K562 (cell line): ENCODE data around the gene EFHB. TPM values are rescaled to one million over a fixed set of nuclear protein-coding genes. Genes with fewer than 3 reads are reported as not detected.

ENCODE experiments used
- ATF2 ChIP-seq: sonication (generic); formaldehyde crosslinking; IDR thresholded peaks from 2 replicates; pipeline ENCODE4 v1.8.1; 2022; ENCODE audit warnings: missing genetic modification reagents
- BCLAF1 ChIP-seq, 2 experiments: fragments of 450-650 bp in 1 of 2; IDR thresholded peaks; 2 replicates each; pipeline ENCODE4 v1.6.1; 2011 to 2017; ENCODE audit warnings: low read depth in 2 of 2, antibody characterized with exemption in 1 of 2, borderline replicate concordance in 1 of 2, low read length in 1 of 2, mild to moderate bottlenecking in 1 of 2, mixed read lengths in 1 of 2; ENCODE audit not compliant: control insufficient read depth in 1 of 2
- BRF2 ChIP-seq: IDR thresholded peaks from 3 replicates; pipeline ENCODE4 v1.6.1; 2011; ENCODE audit warnings: borderline replicate concordance, mild to moderate bottlenecking; ENCODE audit not compliant: insufficient read length, insufficient read depth
- C11orf30 ChIP-seq: fragments of 450-650 bp; IDR thresholded peaks from 2 replicates; pipeline ENCODE4 v1.6.1; 2016; ENCODE audit warnings: low read depth, mild to moderate bottlenecking
- CBX3 ChIP-seq, 2 experiments: IDR thresholded peaks; 1 replicate in 1 of 2; 2 replicates in 1 of 2; pipeline ENCODE4 v1.6.1; 2012; ENCODE audit warnings: inconsistent platforms in 2 of 2, low read length in 2 of 2, borderline replicate concordance in 1 of 2, control low read depth in 1 of 2
- CC2D1A ChIP-seq: fragments of 450-650 bp; IDR thresholded peaks from 2 replicates; pipeline ENCODE4 v1.6.1; 2017; ENCODE audit warnings: mild to moderate bottlenecking
- CXXC5 ChIP-seq: fragments of 250-450 bp; sonication (Bioruptor Pico); IDR thresholded peaks from 2 replicates; pipeline ENCODE4 v1.8.0; 2022; ENCODE audit warnings: inconsistent platforms, mild to moderate bottlenecking, moderate library complexity
- E2F3 ChIP-seq: fragments of 250-450 bp; sonication (Bioruptor Pico); IDR thresholded peaks from 2 replicates; pipeline ENCODE4 v1.4.0; 2020; ENCODE audit warnings: mild to moderate bottlenecking
- FOSL1 ChIP-seq: fragments of 200-800 bp; sonication (Bioruptor generic); conservative IDR thresholded peaks from 2 replicates; pipeline ENCODE4 v1.6.1; 2016; ENCODE audit warnings: missing genetic modification characterization, missing compliant biosample characterization
- FOXJ2 ChIP-seq: fragments of 200-800 bp; sonication (Bioruptor generic); IDR thresholded peaks from 2 replicates; pipeline ENCODE4 v1.6.1; 2016; ENCODE audit warnings: missing genetic modification characterization, missing compliant biosample characterization
- GTF2E2 ChIP-seq: fragments of 200-800 bp; sonication (Bioruptor generic); IDR thresholded peaks from 2 replicates; pipeline ENCODE4 v1.6.1; 2016; ENCODE audit warnings: missing genetic modification characterization, missing compliant biosample characterization
- HNRNPK ChIP-seq: fragments of 200-400 bp; formaldehyde crosslinking; IDR thresholded peaks from one replicate; pipeline ENCODE4 v1.6.1; 2018; ENCODE audit warnings: mild to moderate bottlenecking, low read depth, low read length; ENCODE audit not compliant: poor library complexity, severe bottlenecking
- HOMEZ ChIP-seq: fragments of 250-450 bp; sonication (Bioruptor Pico); IDR thresholded peaks from 2 replicates; pipeline ENCODE4 v1.4.0; 2020; ENCODE audit warnings: mild to moderate bottlenecking, moderate library complexity
- PHF8 ChIP-seq: fragments of 200-600 bp; sonication (generic); IDR thresholded peaks from 2 replicates; pipeline ENCODE4 v1.6.1; 2012; ENCODE audit warnings: mixed run types, mild to moderate bottlenecking, inconsistent platforms, low read length, moderate library complexity, borderline replicate concordance
- RB1 ChIP-seq: fragments of 450-650 bp; IDR thresholded peaks from 2 replicates; pipeline ENCODE4 v1.6.1; 2017; ENCODE audit warnings: low read depth, mild to moderate bottlenecking
- RBM17 ChIP-seq: fragments of 200-400 bp; formaldehyde crosslinking; IDR thresholded peaks from 2 replicates; pipeline ENCODE4 v1.6.1; 2017; ENCODE audit warnings: low read depth, mild to moderate bottlenecking, low read length, borderline replicate concordance
- TBL1XR1 ChIP-seq, 2 experiments: IDR thresholded peaks; 2 replicates each; pipeline ENCODE4 v1.6.1; 2012; ENCODE audit warnings: improper control_type of control experiment in 2 of 2, low read length in 2 of 2, mild to moderate bottlenecking in 1 of 2
- ZNF263 ChIP-seq: sonication (generic); formaldehyde crosslinking; IDR thresholded peaks from 2 replicates; pipeline ENCODE4 v1.8.0; 2022; ENCODE audit warnings: mild to moderate bottlenecking, missing genetic modification reagents, borderline replicate concordance
- ZNF324 ChIP-seq: fragments of 250-450 bp; sonication (Bioruptor Pico); IDR thresholded peaks from 2 replicates; pipeline ENCODE4 v1.4.0; 2020; ENCODE audit warnings: mild to moderate bottlenecking
- ZNF408 ChIP-seq: fragments of 250-450 bp; sonication (Bioruptor Pico); IDR thresholded peaks from 2 replicates; pipeline ENCODE4 v1.4.0; 2020; ENCODE audit warnings: low read depth, mild to moderate bottlenecking, moderate library complexity
- polyA plus RNA-seq, 8 experiments: library from polyadenylated mRNA; depleted of rRNA in 4 of 8; stranded (reverse) in 5 of 8; unstranded in 3 of 8; fragments of >200 nt; fragmentation: Nextera tagmentation in 2 of 8; fragmentation: Illumina TruSeq in 1 of 8; extraction: Ambion mirVana in 2 of 8; extraction: Trizol in 1 of 8; gene quantifications; 2 replicates each; pipeline versions ENCODE4 v1.2.1 to v1.2.3, GENCODE V29; 2011 to 2014; ENCODE audit warnings: inconsistent platforms in 1 of 8, missing spikeins in 1 of 8
- total RNA-seq, 7 experiments: library from RNA; depleted of rRNA in 6 of 7; stranded (reverse); fragments of >200 nt in 6 of 7; fragmentation: Illumina TruSeq in 2 of 7; extraction: Trizol in 2 of 7; gene quantifications; 2 replicates each; pipeline versions ENCODE4 v1.2.1 to v1.2.3, GENCODE V29; 2011 to 2021; ENCODE audit warnings: low replicate concordance in 1 of 7

EFHB gene
- total and polyA plus RNA-seq, 9 of the 15 experiments (the other 6 are each of a cell fraction or from before 2014, with no cell fraction given) = 1.5 to 4.0 (median 1.8) TPM

GRCh38 chr3:19945969-19946831 is 12.2 kb upstream of the EFHB start (continued):
- TF ChIP-seq ZNF263 (CRISPR knock-in tag) = no peak
- TF ChIP-seq FOSL1 (tag) = no peak; the same call in 1 of the 2 replicates
- TF ChIP-seq PHF8 = peak; percentile 25
- TF ChIP-seq C11orf30 = no peak
- no peak for TF ChIP-seq ZNF408 (CRISPR knock-in tag)
- 0 out of 2 replicates have a peak, but pooled peaks have one; percentile 4 for TF ChIP-seq CXXC5 (CRISPR knock-in tag)
- no peak for TF ChIP-seq ZNF324 (CRISPR knock-in tag)
- TF ChIP-seq CBX3 (IDR thresholded peaks at IDR 0.05; ENCODE audit: borderline replicate concordance in 1 of 2, low read length in 2 of 2) = no peak
- no peak for TF ChIP-seq TBL1XR1 (IDR thresholded peaks at IDR 0.05; ENCODE audit: low read length in 2 of 2)
- TF ChIP-seq BCLAF1 (IDR thresholded peaks at IDR 0.05; ENCODE audit: borderline replicate concordance in 1 of 2, control insufficient read depth in 1 of 2, low read depth in 2 of 2, low read length in 1 of 2) = no peak
- no peak for TF ChIP-seq RBM17
- no peak for TF ChIP-seq HNRNPK
- no peak for TF ChIP-seq CC2D1A
- TF ChIP-seq GTF2E2 (tag) = peak; percentile 96; the same call in 1 of the 2 replicates
- TF ChIP-seq ATF2 (CRISPR knock-in tag) = no peak
- no peak; the same call in 1 of the 2 replicates for TF ChIP-seq FOXJ2 (tag)
- no peak for TF ChIP-seq RB1
- TF ChIP-seq BRF2 = no peak
- 0 out of 2 replicates have a peak, but pooled peaks have one; percentile 68 for TF ChIP-seq E2F3 (CRISPR knock-in tag)
- TF ChIP-seq HOMEZ (CRISPR knock-in tag) = no peak
